Activated CD8-positive, alpha-beta T cell treated with anti-CD3 and anti-CD28 coated beads, Interleukin-2, amount 10 ng/mL, durations not matched to agents 7 days and 5 days (primary cell): Measurements from ENCODE around the gene UQCC3. TPM values are rescaled to one million over a fixed set of nuclear protein-coding genes. Genes with fewer than 3 reads are reported as not detected.
"Not testable (repeated sequence)": the region's sequence is repeated elsewhere in the genome, so short reads cannot be mapped to it uniquely, and the experiment has no call there.

Source experiments
- ATAC-seq: fragments of 150-1000 bp; cut with Tn5 transposase; one replicate; pipeline ENCODE4 v1.10.0; 2021; ENCODE audit warnings: moderate library complexity
- CTCF ChIA-PET: fragments of 350-600 bp; sonication (Branson Sonifier 250); formaldehyde crosslinking; loops from one replicate; lab custom pipeline; 2021; ENCODE audit warnings: antibody characterized with exemption; lab: Charles Lee
- POLR2A ChIA-PET: fragments of 350-600 bp; sonication (Branson Sonifier 250); formaldehyde crosslinking; loops from one replicate; lab custom pipeline; 2021; ENCODE audit warnings: antibody characterized with exemption; lab: Charles Lee
- DNase-seq: peaks from one replicate; pipeline ENCODE4 v3.0.0-alpha.2; 2020
- H3K27ac Mint-ChIP-seq: one replicate; pipeline ENCODE4 v1.8.0; 2021; ENCODE audit warnings: mild to moderate bottlenecking, mixed read lengths
- H3K27me3 Mint-ChIP-seq: one replicate; pipeline ENCODE4 v1.8.0; 2021; ENCODE audit warnings: low read depth, mixed read lengths
- H3K36me3 Mint-ChIP-seq: one replicate; pipeline ENCODE4 v1.8.0; 2021; ENCODE audit warnings: low read depth, mixed read lengths
- H3K4me1 Mint-ChIP-seq: one replicate; pipeline ENCODE4 v1.8.0; 2021; ENCODE audit warnings: low read depth, mixed read lengths
- H3K4me3 Mint-ChIP-seq: one replicate; pipeline ENCODE4 v1.8.0; 2021; ENCODE audit warnings: mild to moderate bottlenecking, mixed read lengths
- H3K9me3 Mint-ChIP-seq: one replicate; pipeline ENCODE4 v1.8.0; 2022; ENCODE audit warnings: mixed read lengths; ENCODE audit not compliant: insufficient read depth
- total RNA-seq, 2 experiments: library from RNA; stranded (reverse); gene quantifications; one replicate each; pipeline ENCODE4 v1.2.3, GENCODE V29; 2021

Gene UQCC3
- total RNA-seq, 2 experiments from 2014 or later = 7.5 TPM

DNA sequence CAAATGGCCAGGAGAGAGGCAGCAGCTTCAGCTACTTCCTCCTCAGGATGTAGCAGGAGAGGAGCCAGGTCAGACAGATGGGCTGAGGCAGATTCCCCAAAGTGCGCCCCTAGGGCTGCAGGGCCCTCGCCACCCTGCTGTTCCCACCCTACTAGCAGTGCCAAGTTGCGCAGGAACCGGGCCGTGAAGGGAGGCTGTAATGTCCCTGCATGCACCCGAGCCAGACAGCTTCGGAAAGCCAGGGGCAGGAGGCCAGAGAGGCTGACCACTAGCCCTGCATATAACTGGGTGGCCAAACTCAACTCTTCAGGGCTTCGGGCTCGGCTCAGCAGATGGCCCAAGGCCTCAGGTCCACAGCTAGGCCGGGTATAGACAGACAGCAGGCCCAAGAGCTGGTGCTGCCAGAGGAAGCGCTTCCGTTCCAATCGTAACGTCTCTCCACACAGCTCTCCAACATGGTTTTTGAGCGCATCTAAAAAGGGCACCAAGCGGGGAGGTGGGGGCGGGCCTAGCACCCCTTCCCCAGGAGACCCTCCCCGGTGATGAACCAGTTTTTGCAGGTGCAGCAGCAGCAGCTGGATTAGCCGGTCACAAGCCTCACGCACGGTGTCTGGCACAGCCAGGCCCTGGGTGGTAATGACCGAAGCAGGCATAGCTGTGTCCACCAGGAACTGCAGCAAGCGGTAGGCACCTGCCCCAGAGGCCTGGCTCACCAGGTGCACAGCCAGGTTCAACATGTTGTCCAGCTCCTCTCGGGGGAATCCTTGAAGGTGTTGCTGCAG, 23.1 kb upstream of the UQCC3 start:
- H3K27me3 Mint-ChIP-seq = no peaks in the 10 kb centered on the region
- CTCF ChIA-PET = interaction anchor here (1.6 kb wide), 1 partner anchor 55 kb away, joined by 3 read pairs; no protein-coding TSS in a partner anchor
- H3K4me3 Mint-ChIP-seq = no peak overlapping the region
- peaks cover 43% of the 10 kb centered on the region for H3K36me3 Mint-ChIP-seq
- POLR2A ChIA-PET = interaction anchor here (0.7 to 8.9 kb wide), 7 partner anchors 17 to 193 kb away, joined by 3 to 76 read pairs (median 3); partner anchors contain the start of genes B3GAT3, C11orf98, CSKMT and EML3
- no peaks in the 10 kb centered on the region for H3K9me3 Mint-ChIP-seq
- no peak for ATAC-seq
- peaks cover 32% of the 10 kb centered on the region for H3K4me1 Mint-ChIP-seq
- DNase-seq = no peak
- peak overlapping the region; percentile 43 for H3K27ac Mint-ChIP-seq

DNA sequence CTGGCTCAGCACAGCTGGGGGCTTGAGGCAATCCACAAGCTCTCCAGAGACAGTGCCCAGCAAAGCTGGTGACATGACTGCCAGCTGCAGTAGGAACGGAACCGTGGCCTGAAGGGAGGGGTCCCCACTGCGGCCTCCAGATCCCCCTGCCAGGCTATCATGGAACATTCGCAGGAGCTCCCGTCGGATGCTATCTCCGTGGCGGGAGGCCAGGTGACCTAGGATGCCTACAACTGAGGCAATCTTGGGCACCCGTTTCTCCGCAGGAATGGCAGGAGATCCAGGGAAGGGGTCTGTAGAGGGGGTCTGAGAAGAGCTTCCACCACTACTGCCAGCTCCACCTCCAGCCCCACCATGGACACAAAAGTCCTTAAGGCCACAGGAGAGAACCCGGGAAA, 22.5 kb upstream of the UQCC3 start:
- Mint-ChIP-seq H3K9me3 (no peaks in the 10 kb centered on the region), H3K27me3 (no peaks in the 10 kb centered on the region), H3K4me3 (no peak overlapping the region), H3K36me3 (peaks cover 42% of the 10 kb centered on the region), H3K27ac (no peak overlapping the region), H3K4me1 (peaks cover 35% of the 10 kb centered on the region)
- POLR2A ChIA-PET = interaction anchor here (1.1 to 8.9 kb wide), 5 partner anchors 16 to 192 kb away, joined by 3 to 76 read pairs (median 5); partner anchors contain the start of genes B3GAT3, C11orf98, CSKMT and EML3
- CTCF ChIA-PET = interaction anchor here (1.0 to 1.6 kb wide), 2 partner anchors 56 to 157 kb away, joined by 3 read pairs; no protein-coding TSS in a partner anchor
- no peak for DNase-seq
- ATAC-seq = no peak

DNA sequence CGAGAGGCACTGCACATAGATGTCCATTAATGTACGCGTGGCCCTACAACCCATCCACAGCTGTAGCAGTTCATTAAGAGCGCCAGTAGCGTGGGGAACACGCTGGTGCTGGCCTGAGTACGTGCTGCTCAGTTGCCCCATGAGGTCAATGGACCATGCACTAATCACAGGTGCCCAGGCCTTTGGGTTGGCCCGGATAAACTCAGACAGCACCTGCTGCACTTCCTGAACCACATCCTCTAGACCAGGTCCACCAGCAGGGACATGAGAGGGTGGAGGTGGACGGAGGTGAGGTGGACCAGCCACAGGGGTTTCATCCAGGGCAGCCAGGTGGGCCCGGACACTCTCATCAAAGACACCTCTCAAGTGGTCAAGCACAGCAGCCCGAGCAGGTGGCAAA, 22.0 kb upstream of the UQCC3 start:
- DNase-seq = no peak
- H3K36me3 Mint-ChIP-seq = peaks cover 37% of the 10 kb centered on the region
- peaks cover 37% of the 10 kb centered on the region for H3K4me1 Mint-ChIP-seq
- no peaks in the 10 kb centered on the region for H3K9me3 Mint-ChIP-seq
- no peaks in the 10 kb centered on the region for H3K27me3 Mint-ChIP-seq
- CTCF ChIA-PET = interaction anchor here (1.0 to 1.6 kb wide), 2 partner anchors 56 to 157 kb away, joined by 3 read pairs; no protein-coding TSS in a partner anchor
- H3K27ac Mint-ChIP-seq = no peak overlapping the region
- POLR2A ChIA-PET = interaction anchor here (1.1 to 8.9 kb wide), 4 partner anchors 16 to 191 kb away, joined by 3 to 76 read pairs (median 7); partner anchors contain the start of genes C11orf98, CSKMT, EML3 and LBHD1
- no peak overlapping the region for H3K4me3 Mint-ChIP-seq
- ATAC-seq = no peak

DNA sequence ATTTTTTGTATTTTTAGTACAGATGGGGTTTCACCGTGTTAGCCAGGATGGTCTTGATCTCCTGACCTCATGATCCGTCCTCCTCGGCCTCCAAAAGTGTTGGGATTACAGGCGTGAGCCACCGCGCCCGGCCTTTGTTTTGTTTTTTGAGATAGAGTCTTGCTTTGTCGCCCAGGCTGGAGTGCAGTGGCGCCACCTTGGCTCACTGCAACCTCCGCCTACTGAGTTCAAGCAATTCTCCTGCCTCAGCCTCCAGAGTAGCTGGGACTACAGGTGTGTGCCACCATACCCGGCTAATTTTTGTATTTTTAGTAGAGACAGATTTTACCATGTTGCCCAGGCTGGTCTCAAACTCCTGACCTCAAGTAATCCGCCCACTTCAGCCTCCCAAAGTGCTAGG, 21.2 kb upstream of the UQCC3 start:
- H3K27ac Mint-ChIP-seq, H3K4me3 Mint-ChIP-seq, DNase-seq, H3K27me3 Mint-ChIP-seq, ATAC-seq, H3K9me3 Mint-ChIP-seq: not testable (repeated sequence)
- H3K4me1 Mint-ChIP-seq = peaks cover 34% of the 10 kb centered on the region
- ChIA-PET CTCF (interaction anchor here (1.0 to 1.4 kb wide), 3 partner anchors 15 to 58 kb away, joined by 3 read pairs; partner anchors contain the start of genes C11orf98 and CSKMT), POLR2A (interaction anchor here (1.1 to 8.9 kb wide), 2 partner anchors 15 to 58 kb away, joined by 3 to 76 read pairs; partner anchors contain the start of genes C11orf98, CSKMT and GNG3)
- peaks cover 33% of the 10 kb centered on the region for H3K36me3 Mint-ChIP-seq

DNA sequence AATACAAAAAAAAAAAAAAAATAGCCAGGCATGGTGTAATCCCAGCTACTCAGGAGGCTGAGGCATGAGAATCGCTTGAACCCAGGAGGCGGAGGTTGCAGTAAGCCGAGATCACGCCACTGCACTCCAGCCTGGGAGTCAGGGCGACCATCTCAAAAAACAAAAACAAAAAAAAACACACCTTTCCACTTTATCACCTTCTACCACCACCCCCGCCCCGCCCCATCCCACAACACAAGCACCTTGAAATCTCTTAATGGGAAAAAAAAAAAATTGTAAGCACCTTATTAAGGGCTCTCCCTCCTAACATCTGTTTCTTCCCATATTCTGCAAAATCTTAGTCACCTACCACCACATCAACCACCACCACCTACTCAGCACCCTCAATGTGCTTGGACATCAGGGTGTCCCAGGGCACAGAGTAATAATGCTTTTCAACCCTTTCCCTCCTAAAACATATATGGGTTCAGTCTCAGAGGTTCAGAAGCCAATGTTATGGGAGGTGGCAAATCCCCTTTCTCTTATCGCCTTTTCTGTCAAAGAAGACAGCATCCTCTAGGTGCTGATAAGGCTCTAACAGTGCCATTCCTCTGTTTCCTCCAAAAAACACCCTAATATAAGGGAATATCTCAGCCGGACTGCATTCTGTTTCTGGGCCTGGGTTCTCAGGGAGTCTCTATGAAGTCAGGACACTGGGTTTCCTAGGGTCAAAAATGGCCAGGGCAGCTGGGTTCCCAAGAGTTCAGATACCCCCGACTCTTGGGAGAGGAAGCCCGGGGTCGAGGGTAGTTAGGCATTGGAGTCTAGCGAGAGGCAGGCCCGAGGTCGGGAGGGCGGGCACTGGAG, 19.1 kb upstream of the UQCC3 start:
- POLR2A ChIA-PET = interaction anchor here (0.6 to 2.1 kb wide), 23 partner anchors 9 to 189 kb away, joined by 3 to 27 read pairs (median 5); partner anchors contain the start of genes B3GAT3, C11orf98, CSKMT and HNRNPUL2
- H3K27ac Mint-ChIP-seq = peak overlapping the region; percentile 91
- no peaks in the 10 kb centered on the region for H3K27me3 Mint-ChIP-seq
- CTCF ChIA-PET = interaction anchor here (1.0 to 1.4 kb wide), 5 partner anchors 8 to 258 kb away, joined by 3 to 10 read pairs (median 4); partner anchors contain the start of genes C11orf98, CSKMT and TUT1
- no peaks in the 10 kb centered on the region for H3K9me3 Mint-ChIP-seq
- ATAC-seq (peak; percentile 7), DNase-seq (no peak)
- peaks cover 25% of the 10 kb centered on the region for H3K36me3 Mint-ChIP-seq
- peaks cover 26% of the 10 kb centered on the region for H3K4me1 Mint-ChIP-seq
- H3K4me3 Mint-ChIP-seq = peak overlapping the region; percentile 87

DNA sequence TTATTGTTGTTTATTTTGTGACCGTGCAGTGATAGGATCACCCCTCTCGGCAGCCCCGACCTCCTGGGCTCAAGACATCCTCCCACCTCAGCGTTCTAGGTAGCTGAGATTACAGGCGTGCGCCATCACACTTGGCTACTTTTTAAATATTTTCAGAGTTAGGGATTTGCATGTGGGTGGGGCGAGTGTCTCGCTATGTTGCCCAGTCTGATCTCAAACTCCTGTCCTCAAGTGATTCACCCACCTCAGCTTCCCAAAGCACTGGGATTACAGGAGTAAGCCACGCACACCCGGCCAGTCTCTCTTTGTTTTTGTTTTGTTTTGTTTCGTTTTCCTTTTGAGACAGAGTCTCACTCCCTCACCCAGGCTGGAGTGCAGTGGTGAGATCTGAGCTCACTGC, 17.2 kb upstream of the UQCC3 start:
- Mint-ChIP-seq H3K4me1 (peaks cover 26% of the 10 kb centered on the region), H3K4me3 (peak overlapping the region; percentile 23), H3K9me3 (no peaks in the 10 kb centered on the region), H3K36me3 (peaks cover 12% of the 10 kb centered on the region), H3K27me3 (no peaks in the 10 kb centered on the region), H3K27ac (peak overlapping the region; percentile 57)
- CTCF ChIA-PET = interaction anchor here (1.8 to 2.3 kb wide), 3 partner anchors 10 to 40 kb away, joined by 5 to 15 read pairs (median 11); partner anchors contain the start of genes C11orf98, CSKMT, LBHD1 and UQCC3
- ATAC-seq (no peak), DNase-seq (no peak)
- POLR2A ChIA-PET = interaction anchor here (0.7 to 4.1 kb wide), 5 partner anchors 11 to 33 kb away, joined by 3 to 62 read pairs (median 3); partner anchors contain the start of genes B3GAT3, C11orf98 and CSKMT

DNA sequence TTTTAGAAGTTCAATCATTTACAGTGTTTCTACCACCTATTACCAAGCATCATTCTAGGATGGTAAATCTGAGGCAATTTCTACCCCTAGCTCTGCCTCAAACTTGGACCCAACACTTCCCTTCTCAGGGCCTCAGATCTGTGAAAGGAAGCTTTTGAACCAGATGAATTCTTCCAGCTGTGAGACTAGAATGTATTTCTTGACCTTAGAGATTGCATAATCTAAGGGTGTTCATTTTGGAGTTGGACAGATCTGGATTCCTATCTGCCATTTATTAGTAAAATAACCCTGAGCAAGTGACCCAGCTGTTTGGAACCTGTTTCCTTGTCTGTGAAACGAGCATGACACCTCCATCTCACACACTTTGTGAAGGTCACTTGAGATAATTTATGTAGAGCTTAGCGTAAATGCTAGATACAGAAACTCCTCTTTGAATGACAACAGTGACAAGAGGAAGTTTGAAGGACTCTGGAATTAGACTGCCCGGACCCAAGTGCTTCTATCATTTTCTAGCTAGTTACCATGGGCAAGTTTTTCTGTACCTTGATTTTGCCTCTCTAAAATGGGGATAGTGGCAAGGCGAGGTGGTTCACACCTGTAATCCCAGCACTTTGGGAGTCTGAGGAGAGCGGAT, 14.6 kb upstream of the UQCC3 start:
- peaks cover 19% of the 10 kb centered on the region for H3K4me1 Mint-ChIP-seq
- POLR2A ChIA-PET = interaction anchor here (0.6 to 4.1 kb wide), 5 partner anchors 8 to 64 kb away, joined by 3 to 62 read pairs (median 7); partner anchors contain the start of genes C11orf98, CSKMT and GANAB
- H3K27me3 Mint-ChIP-seq = no peaks in the 10 kb centered on the region
- peak overlapping the region; percentile 26 for H3K27ac Mint-ChIP-seq
- ATAC-seq = no peak
- peaks cover 7% of the 10 kb centered on the region for H3K36me3 Mint-ChIP-seq
- no peak overlapping the region for H3K4me3 Mint-ChIP-seq
- H3K9me3 Mint-ChIP-seq = no peaks in the 10 kb centered on the region
- DNase-seq = no peak
- CTCF ChIA-PET = interaction anchor here (0.7 to 1.4 kb wide), 6 partner anchors 11 to 232 kb away, joined by 3 to 5 read pairs (median 4); no protein-coding TSS in a partner anchor

DNA sequence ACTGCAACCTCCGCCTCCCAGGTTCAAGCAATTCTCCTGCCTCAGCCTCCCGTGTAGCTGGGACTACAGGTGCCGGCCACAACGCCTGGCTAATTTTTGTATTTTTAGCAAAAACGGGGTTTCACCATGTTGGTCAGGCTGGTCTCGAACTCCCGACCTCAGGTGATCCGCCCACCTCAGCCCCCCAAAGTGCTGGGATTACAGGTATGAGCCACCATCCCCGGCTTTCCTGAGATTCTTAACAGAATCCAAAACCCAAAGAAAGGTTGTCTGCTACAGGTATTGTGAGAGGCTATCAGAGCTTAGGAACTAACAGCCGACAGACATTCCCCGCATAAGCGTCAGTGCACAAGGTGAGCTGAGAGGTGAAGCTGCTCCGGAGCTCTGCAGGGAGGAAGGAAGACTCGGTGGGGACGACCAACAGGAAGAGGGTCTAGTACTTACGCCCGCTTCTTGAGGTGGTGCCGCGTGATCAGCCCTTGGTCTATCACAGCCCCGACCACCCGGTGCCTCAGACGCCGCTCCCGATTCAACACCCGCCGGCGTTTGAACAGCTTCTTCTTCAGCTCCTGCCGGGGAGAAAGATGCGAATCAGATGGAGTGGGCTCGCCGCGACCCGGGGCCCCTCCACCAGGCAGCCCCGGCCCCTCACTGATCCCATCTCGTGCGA, 6.9 kb upstream of the UQCC3 start:
- Mint-ChIP-seq H3K9me3 (no peaks in the 10 kb centered on the region), H3K4me1 (peaks cover 33% of the 10 kb centered on the region), H3K4me3 (peak overlapping the region; percentile 98), H3K27ac (peak overlapping the region; percentile 93), H3K36me3 (peaks cover 57% of the 10 kb centered on the region), H3K27me3 (no peaks in the 10 kb centered on the region)
- peak; percentile 76 for DNase-seq
- ChIA-PET POLR2A (interaction anchor here (0.7 to 6.1 kb wide), 50 partner anchors 7 to 1751 kb away, joined by 3 to 76 read pairs (median 6); partner anchors contain the start of genes B3GAT3, BSCL2, EEF1G and GANAB), CTCF (interaction anchor here (0.8 to 3.4 kb wide), 31 partner anchors 9 to 272 kb away, joined by 3 to 23 read pairs (median 4); partner anchors contain the start of genes EML3, HNRNPUL2, INTS5 and POLR2G)
- peak; percentile 48 for ATAC-seq

DNA sequence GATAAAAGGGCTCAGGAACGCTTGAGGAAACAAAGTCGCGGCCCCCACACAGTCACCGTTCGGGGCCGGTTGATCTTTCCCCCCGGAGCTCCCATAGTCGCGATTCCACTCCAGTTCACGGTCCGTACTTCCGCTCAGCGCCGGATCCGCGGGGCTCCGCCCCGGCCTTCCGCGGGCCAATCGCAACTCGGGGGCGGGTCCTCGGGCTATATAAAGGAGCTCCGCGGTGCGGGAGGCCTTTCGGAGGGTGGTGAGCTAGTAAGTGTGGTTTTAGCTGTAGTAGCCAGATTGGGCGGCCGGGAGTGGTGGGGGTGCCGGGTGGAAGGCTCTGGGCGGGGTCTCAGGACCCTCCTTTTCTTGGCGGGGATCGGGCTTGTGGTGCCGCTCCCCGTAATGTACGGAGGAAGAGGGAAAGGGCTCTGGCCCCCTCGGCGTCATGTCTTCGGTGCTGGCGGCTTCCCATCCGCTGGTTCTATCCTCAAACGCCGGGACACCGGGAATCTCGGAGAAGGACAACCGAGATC, 6.3 kb upstream of the UQCC3 start, which contains the start of the genes C11orf98 and CSKMT:
C11orf98 (minus strand) TSS at position 136 of the 524 bp plus-strand sequence; CDS start at position 95, 41 bp downstream.
CSKMT (plus strand) TSS at position 238 of the 524 bp plus-strand sequence. CDS start 568 bp downstream, outside the sequence.
- Mint-ChIP-seq H3K9me3 (no peaks in the 10 kb centered on the region), H3K36me3 (peaks cover 59% of the 10 kb centered on the region), H3K4me3 (peak within 1 kb of the TSS; percentile 98), H3K4me1 (peaks cover 38% of the 10 kb centered on the region), H3K27me3 (no peaks in the 10 kb centered on the region), H3K27ac (peak within 1 kb of the TSS; percentile 93)
- DNase-seq = peak; percentile 97
- CTCF ChIA-PET = interaction anchor here (0.8 to 3.4 kb wide), 31 partner anchors 10 to 272 kb away, joined by 3 to 23 read pairs (median 4); partner anchors contain the start of genes EML3, HNRNPUL2, INTS5 and POLR2G
- POLR2A ChIA-PET = interaction anchor here (0.5 to 6.1 kb wide), 53 partner anchors 9 to 1751 kb away, joined by 3 to 76 read pairs (median 6); partner anchors contain the start of genes B3GAT3, BSCL2, EEF1G and GANAB
- peak; percentile 93 for ATAC-seq
